ENCODE measurements around the gene CDC14B.
"Not testable (repeated sequence)": the region's sequence is repeated elsewhere in the genome, so short reads cannot be mapped to it uniquely, and the experiment has no call there.

Gene CDC14B

DNA sequence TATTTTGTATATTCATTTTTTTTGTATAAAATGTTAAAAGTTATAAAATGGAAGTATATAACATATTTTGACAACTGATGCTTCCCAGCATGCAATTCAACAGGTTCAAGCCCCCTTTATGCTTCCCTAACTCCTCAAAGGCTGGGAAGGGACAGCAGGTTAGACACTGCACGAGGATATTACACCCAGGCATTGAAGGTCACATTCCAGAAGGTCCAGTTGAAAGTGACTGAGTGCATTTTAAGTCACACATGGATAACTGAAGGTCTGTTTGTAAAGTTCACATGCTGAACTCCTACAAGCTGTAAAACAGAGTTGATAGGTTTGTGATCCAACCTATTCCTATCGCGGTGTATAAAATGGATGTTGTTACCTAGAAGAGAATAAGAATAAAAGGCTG is 21.9 kb upstream of the CDC14B start:
- DNase-seq (ENCODE audit: low read depth in 1 of 2, low spot score in 1 of 2): no peak
- TF ChIP-seq, protein P1, sequence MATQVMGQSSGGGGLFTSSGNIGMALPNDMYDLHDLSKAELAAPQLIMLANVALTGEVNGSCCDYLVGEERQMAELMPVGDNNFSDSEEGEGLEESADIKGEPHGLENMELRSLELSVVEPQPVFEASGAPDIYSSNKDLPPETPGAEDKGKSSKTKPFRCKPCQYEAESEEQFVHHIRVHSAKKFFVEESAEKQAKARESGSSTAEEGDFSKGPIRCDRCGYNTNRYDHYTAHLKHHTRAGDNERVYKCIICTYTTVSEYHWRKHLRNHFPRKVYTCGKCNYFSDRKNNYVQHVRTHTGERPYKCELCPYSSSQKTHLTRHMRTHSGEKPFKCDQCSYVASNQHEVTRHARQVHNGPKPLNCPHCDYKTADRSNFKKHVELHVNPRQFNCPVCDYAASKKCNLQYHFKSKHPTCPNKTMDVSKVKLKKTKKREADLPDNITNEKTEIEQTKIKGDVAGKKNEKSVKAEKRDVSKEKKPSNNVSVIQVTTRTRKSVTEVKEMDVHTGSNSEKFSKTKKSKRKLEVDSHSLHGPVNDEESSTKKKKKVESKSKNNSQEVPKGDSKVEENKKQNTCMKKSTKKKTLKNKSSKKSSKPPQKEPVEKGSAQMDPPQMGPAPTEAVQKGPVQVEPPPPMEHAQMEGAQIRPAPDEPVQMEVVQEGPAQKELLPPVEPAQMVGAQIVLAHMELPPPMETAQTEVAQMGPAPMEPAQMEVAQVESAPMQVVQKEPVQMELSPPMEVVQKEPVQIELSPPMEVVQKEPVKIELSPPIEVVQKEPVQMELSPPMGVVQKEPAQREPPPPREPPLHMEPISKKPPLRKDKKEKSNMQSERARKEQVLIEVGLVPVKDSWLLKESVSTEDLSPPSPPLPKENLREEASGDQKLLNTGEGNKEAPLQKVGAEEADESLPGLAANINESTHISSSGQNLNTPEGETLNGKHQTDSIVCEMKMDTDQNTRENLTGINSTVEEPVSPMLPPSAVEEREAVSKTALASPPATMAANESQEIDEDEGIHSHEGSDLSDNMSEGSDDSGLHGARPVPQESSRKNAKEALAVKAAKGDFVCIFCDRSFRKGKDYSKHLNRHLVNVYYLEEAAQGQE (IDR thresholded peaks at IDR 0.05; ENCODE audit: insufficient replicate concordance, low read depth): no peak
- TF ChIP-seq SPI1 (IDR thresholded peaks at IDR 0.05; ENCODE audit: borderline replicate concordance, low read depth) (no peak), GABPA (IDR thresholded peaks at IDR 0.05; ENCODE audit: low read depth) (no peak), POLR2AphosphoS5 (IDR thresholded peaks at IDR 0.05; ENCODE audit: low read depth) (no peak)
- TF ChIP-seq, protein P2, sequence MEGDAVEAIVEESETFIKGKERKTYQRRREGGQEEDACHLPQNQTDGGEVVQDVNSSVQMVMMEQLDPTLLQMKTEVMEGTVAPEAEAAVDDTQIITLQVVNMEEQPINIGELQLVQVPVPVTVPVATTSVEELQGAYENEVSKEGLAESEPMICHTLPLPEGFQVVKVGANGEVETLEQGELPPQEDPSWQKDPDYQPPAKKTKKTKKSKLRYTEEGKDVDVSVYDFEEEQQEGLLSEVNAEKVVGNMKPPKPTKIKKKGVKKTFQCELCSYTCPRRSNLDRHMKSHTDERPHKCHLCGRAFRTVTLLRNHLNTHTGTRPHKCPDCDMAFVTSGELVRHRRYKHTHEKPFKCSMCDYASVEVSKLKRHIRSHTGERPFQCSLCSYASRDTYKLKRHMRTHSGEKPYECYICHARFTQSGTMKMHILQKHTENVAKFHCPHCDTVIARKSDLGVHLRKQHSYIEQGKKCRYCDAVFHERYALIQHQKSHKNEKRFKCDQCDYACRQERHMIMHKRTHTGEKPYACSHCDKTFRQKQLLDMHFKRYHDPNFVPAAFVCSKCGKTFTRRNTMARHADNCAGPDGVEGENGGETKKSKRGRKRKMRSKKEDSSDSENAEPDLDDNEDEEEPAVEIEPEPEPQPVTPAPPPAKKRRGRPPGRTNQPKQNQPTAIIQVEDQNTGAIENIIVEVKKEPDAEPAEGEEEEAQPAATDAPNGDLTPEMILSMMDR (IDR thresholded peaks at IDR 0.05; ENCODE audit: insufficient read depth, low read length): no peak
- H3K27me3 ChIP-seq (ENCODE audit: insufficient read depth, poor library complexity, severe bottlenecking): no peaks in the 10 kb centered on the region
- no peak overlapping the region for H3K27ac ChIP-seq (replicated peaks)
- no peak overlapping the region for H3K4me3 ChIP-seq (replicated peaks; ENCODE audit: insufficient read depth, low read length)

DNA sequence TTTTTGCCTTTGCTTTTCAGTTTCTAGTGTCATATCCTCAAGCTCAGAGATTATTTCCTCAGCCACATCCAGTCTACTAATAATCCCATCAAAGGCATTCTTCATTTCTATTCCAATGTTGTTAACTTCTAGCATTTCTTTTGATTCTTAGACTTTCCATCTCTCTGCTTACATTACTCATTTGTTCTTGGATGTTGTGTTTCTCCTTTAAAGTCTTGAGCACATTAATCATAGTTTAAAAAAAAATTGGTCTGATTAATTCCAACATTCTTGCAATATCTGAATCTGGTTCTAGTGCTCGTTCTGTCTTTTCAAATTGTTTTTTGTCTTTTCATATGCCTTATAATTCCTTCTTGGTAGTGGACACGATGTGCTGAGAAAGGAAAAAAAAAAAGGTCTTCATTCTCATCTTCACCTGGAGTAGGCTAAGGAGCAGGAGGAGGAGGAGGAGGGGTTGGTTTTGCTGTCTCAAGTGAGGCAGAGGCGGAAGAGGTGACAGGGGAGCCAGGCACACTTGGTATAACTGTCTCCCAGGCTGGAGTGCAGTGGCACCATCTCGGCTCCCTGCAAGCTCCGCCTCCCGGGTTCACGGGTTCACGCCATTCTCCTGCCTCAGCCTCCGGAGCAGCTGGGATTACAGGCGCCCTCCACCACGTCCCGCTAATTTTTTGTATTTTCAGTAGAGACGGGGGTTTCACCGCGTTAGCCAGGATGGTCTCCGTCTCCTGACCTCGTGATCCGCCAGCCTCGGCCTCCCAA is 19.1 kb upstream of the CDC14B start:
- H3K4me3 ChIP-seq (replicated peaks; ENCODE audit: insufficient read depth, low read length): no peak overlapping the region
- no peak overlapping the region for H3K27ac ChIP-seq (replicated peaks)
- no peak for DNase-seq (ENCODE audit: low read depth in 1 of 2, low spot score in 1 of 2)
- TF ChIP-seq, protein P1 (IDR thresholded peaks at IDR 0.05; ENCODE audit: insufficient replicate concordance, low read depth): no peak
- TF ChIP-seq SPI1 (IDR thresholded peaks at IDR 0.05; ENCODE audit: borderline replicate concordance, low read depth): no peak
- no peaks in the 10 kb centered on the region for H3K27me3 ChIP-seq (ENCODE audit: insufficient read depth, poor library complexity, severe bottlenecking)

DNA sequence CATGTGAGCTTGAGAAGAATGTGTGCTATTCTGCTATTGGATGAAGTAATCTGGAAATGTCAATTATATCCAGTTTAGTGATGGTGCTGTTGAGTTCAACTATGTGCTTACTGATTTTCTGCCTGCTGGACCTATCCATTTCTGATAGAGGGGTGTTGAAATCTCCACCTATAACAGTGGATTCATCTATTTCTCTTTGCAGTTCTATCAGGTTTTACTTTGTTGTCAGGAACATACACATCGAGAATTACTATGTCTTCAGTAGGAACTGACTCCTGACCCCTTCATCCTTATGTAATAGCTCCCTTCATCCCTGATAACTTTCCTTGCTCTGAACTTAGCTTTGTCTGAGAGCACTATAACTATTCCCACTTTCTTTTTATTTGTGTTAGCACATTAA is 16.7 kb upstream of the CDC14B start:
- Histone ChIP-seq H3K27me3 (ENCODE audit: insufficient read depth, poor library complexity, severe bottlenecking) (no peaks in the 10 kb centered on the region), H3K27ac (replicated peaks) (no peak overlapping the region), H3K4me3 (replicated peaks; ENCODE audit: insufficient read depth, low read length) (no peak overlapping the region)
- DNase-seq (ENCODE audit: low read depth in 1 of 2, low spot score in 1 of 2): no peak
- TF ChIP-seq GABPA (IDR thresholded peaks at IDR 0.05; ENCODE audit: low read depth) (no peak), POLR2AphosphoS5 (IDR thresholded peaks at IDR 0.05; ENCODE audit: low read depth) (no peak), SPI1 (IDR thresholded peaks at IDR 0.05; ENCODE audit: borderline replicate concordance, low read depth) (no peak)
- TF ChIP-seq, protein P1 (IDR thresholded peaks at IDR 0.05; ENCODE audit: insufficient replicate concordance, low read depth): no peak
- TF ChIP-seq, protein P2 (IDR thresholded peaks at IDR 0.05; ENCODE audit: insufficient read depth, low read length): no peak

DNA sequence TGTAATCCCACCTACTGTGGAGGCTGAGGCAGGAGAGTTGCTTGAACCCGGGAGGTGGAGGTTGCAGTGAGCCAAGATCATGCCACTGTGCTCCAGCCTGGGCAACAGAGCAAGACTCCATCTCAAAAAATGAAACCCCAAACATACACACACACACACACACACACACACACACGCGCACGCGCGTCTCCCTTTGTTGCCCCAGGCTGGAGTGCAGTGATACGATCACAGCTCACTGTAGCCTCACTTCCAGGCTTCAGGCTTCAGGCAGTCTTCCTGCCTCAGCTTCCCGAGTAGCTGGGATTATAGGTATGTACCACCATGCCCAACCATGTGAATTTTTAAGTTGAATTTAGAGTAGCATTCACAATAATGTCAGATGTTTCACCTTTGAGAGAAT is 13.9 kb upstream of the CDC14B start:
- DNase-seq (ENCODE audit: low read depth in 1 of 2, low spot score in 1 of 2); H3K4me3 ChIP-seq (replicated peaks; ENCODE audit: insufficient read depth, low read length): not testable (repeated sequence)

More for the DNA sequence above, 13.9 kb upstream of the CDC14B start:
- H3K27ac ChIP-seq (replicated peaks); H3K27me3 ChIP-seq (ENCODE audit: insufficient read depth, poor library complexity, severe bottlenecking): not testable (repeated sequence)

Measured in HL-60 (cell line).